Measurements from ENCODE around the gene ADGRL2. TPM values are rescaled to one million over a fixed set of nuclear protein-coding genes. Genes with fewer than 3 reads are reported as not detected.

Gene ADGRL2
- total RNA-seq, 1 experiment from 2014 or later, result 0.20 TPM

- H3K4me1 ChIP-seq (ENCODE audit: control insufficient read depth in 1 of 2, insufficient read depth in 2 of 2, low read length in 2 of 2), result no peaks in the 10 kb centered on the region
Measured at GRCh38 chr1:81949421-81949820, 148.7 kb downstream of the ADGRL2 start.

GRCh38 chr1:81950037-81950436 lies 149.3 kb downstream of the ADGRL2 start:
- no peak for TF ChIP-seq CBX3 (IDR thresholded peaks at IDR 0.05; ENCODE audit: low read depth)
- TF ChIP-seq EZH2 (IDR thresholded peaks at IDR 0.05), result no peak
- TF ChIP-seq ELF1 (IDR thresholded peaks at IDR 0.05; ENCODE audit: borderline replicate concordance, low read depth), result no peak
- TF ChIP-seq ZFX (IDR thresholded peaks at IDR 0.05), result no peak
- no peak for TF ChIP-seq ATF3 (IDR thresholded peaks at IDR 0.05)
- no peak for TF ChIP-seq CEBPB (IDR thresholded peaks at IDR 0.05; ENCODE audit: low read depth)
- no peak for TF ChIP-seq EZH2phosphoT487 (IDR thresholded peaks at IDR 0.05; ENCODE audit: borderline replicate concordance)
- no peak for TF ChIP-seq EGR1 (IDR thresholded peaks at IDR 0.05; ENCODE audit: low read depth)
- no peak for TF ChIP-seq RAD21 (IDR thresholded peaks at IDR 0.05; ENCODE audit: low read depth)
- H3K27me3 ChIP-seq (ENCODE audit: insufficient read depth, low read length), result peaks cover 7% of the 10 kb centered on the region; the same call in 1 of the 2 replicates

More at GRCh38 chr1:81949421-81949820, 148.7 kb downstream of the ADGRL2 start:
- Histone ChIP-seq H4K20me1 (ENCODE audit: insufficient read depth) (no peaks in the 10 kb centered on the region), H3K4me3 (replicated peaks in 1 of 2; ENCODE audit: low read depth in 1 of 2, low read length in 2 of 2) (no peak overlapping the region), H3K27me3 (ENCODE audit: insufficient read depth, low read length) (peaks cover 4% of the 10 kb centered on the region; the same call in 1 of the 2 replicates), H3K9me3 (ENCODE audit: control insufficient read depth in 1 of 2, insufficient read depth in 1 of 2, low read depth in 1 of 2, low read length in 2 of 2) (no peaks in the 10 kb centered on the region), H3K9me2 (ENCODE audit: insufficient read depth) (no peaks in the 10 kb centered on the region), H3K36me3 (ENCODE audit: control insufficient read depth in 1 of 2, insufficient read depth in 2 of 2, low read length in 2 of 2) (no peaks in the 10 kb centered on the region), H3K9ac (ENCODE audit: low read length) (no peak overlapping the region), H3K4me2 (ENCODE audit: low read length) (no peak overlapping the region), H2AFZ (ENCODE audit: low read depth, low read length, poor library complexity, severe bottlenecking) (no peak overlapping the region), H3K27ac (ENCODE audit: low read depth, low read length) (no peak overlapping the region), H3K79me2 (ENCODE audit: insufficient read depth, low read length) (no peaks in the 10 kb centered on the region)
- ATAC-seq, result no peak
- CTCF ChIA-PET, result no interaction called here
- DNase-seq (ENCODE audit: low read depth, low spot score), result no peak
- intact Hi-C loops (cut with micrococcal nuclease), result no loop called here
- RAD21 ChIA-PET (ENCODE audit: low non-redundant PET in 1 of 2, low total read pairs in 2 of 2, uncharacterized antibody in 2 of 2, unreplicated experiment in 2 of 2), result no interaction called here
- no TSS peak for BruUV-seq (replicated peaks)
- POLR2A ChIA-PET, result no interaction called here
- TF ChIP-seq TCF7L2 (IDR thresholded peaks at IDR 0.05; ENCODE audit: borderline replicate concordance, extremely low read depth, insufficient read depth, insufficient read length) (no peak), RAD21 (IDR thresholded peaks at IDR 0.05; ENCODE audit: low read depth) (no peak), SRF (IDR thresholded peaks at IDR 0.05; ENCODE audit: low read depth) (no peak), CBX3 (IDR thresholded peaks at IDR 0.05; ENCODE audit: low read depth) (no peak), FOSL1 (IDR thresholded peaks at IDR 0.05; ENCODE audit: low read depth) (no peak), CEBPB (IDR thresholded peaks at IDR 0.05; ENCODE audit: low read depth) (no peak), EZH2phosphoT487 (IDR thresholded peaks at IDR 0.05; ENCODE audit: borderline replicate concordance) (no peak), ELF1 (IDR thresholded peaks at IDR 0.05; ENCODE audit: borderline replicate concordance, low read depth) (no peak), SP1 (IDR thresholded peaks at IDR 0.05; ENCODE audit: low read depth) (no peak)

More at GRCh38 chr1:81950037-81950436, 149.3 kb downstream of the ADGRL2 start:
- Histone ChIP-seq H3K4me1 (ENCODE audit: control insufficient read depth in 1 of 2, insufficient read depth in 2 of 2, low read length in 2 of 2) (no peaks in the 10 kb centered on the region), H3K4me3 (replicated peaks in 1 of 2; ENCODE audit: low read depth in 1 of 2, low read length in 2 of 2) (no peak overlapping the region), H3K36me3 (ENCODE audit: control insufficient read depth in 1 of 2, insufficient read depth in 2 of 2, low read length in 2 of 2) (no peaks in the 10 kb centered on the region), H3K9ac (ENCODE audit: low read length) (no peak overlapping the region), H3K4me2 (ENCODE audit: low read length) (no peak overlapping the region), H4K20me1 (ENCODE audit: insufficient read depth) (no peaks in the 10 kb centered on the region), H3K9me3 (ENCODE audit: control insufficient read depth in 1 of 2, insufficient read depth in 1 of 2, low read depth in 1 of 2, low read length in 2 of 2) (no peaks in the 10 kb centered on the region), H3K9me2 (ENCODE audit: insufficient read depth) (no peaks in the 10 kb centered on the region), H3K79me2 (ENCODE audit: insufficient read depth, low read length) (no peaks in the 10 kb centered on the region), H3K27ac (ENCODE audit: low read depth, low read length) (no peak overlapping the region), H2AFZ (ENCODE audit: low read depth, low read length, poor library complexity, severe bottlenecking) (no peak overlapping the region)
- intact Hi-C loops (cut with micrococcal nuclease), result no loop called here
- ChIA-PET RAD21 (ENCODE audit: low non-redundant PET in 1 of 2, low total read pairs in 2 of 2, uncharacterized antibody in 2 of 2, unreplicated experiment in 2 of 2) (no interaction called here), POLR2A (no interaction called here), CTCF (no interaction called here)
- no peak for DNase-seq (ENCODE audit: low read depth, low spot score)
- no peak for ATAC-seq
- no TSS peak for BruUV-seq (replicated peaks)
